Heart right ventricle (tissue), 16 donors: ENCODE data around the gene SEMA3G. TPM values are rescaled to one million over a fixed set of nuclear protein-coding genes. Genes with fewer than 3 reads are reported as not detected.

Experiments
- ATAC-seq, 8 donors: fragments of 200-7000 bp; cut with Tn5 transposase; one replicate each; pipeline ENCODE4 v1.9.1; 2020; ENCODE audit warnings: mild to moderate bottlenecking in 8 of 8, moderate library complexity in 8 of 8, moderate number of reproducible peaks in 1 of 8
- DNase-seq, 2 donors: peaks; one replicate each; pipeline ENCODE4 v3.0.0-alpha.2; 2020
- H3K27ac ChIP-seq, 10 donors: fragments of 200-600 bp; sonication (generic) in 2 of 10; one replicate each; pipeline versions ENCODE4 v1.5.0 to v1.8.0; 2020 to 2022; ENCODE audit warnings: mild to moderate bottlenecking in 3 of 10
- H3K27me3 ChIP-seq, 7 donors: fragments of 200-600 bp; one replicate each; pipeline ENCODE4 v1.8.0; 2021 to 2022; ENCODE audit warnings: mild to moderate bottlenecking in 2 of 7
- H3K36me3 ChIP-seq, 9 donors: fragments of 200-600 bp; sonication (generic) in 1 of 9; one replicate each; pipeline versions ENCODE4 v1.5.0 to v1.8.0; 2020 to 2022; ENCODE audit warnings: mild to moderate bottlenecking in 2 of 9
- H3K4me1 ChIP-seq, 9 donors: fragments of 200-600 bp; sonication (generic) in 1 of 9; one replicate each; pipeline versions ENCODE4 v1.5.0 to v1.8.0; 2020 to 2022; ENCODE audit warnings: mild to moderate bottlenecking in 4 of 9
- H3K4me3 ChIP-seq, 10 donors: fragments of 200-600 bp; sonication (generic) in 2 of 10; one replicate each; pipeline versions ENCODE4 v1.5.0 to v1.8.0; 2020 to 2022; ENCODE audit warnings: mild to moderate bottlenecking in 7 of 10, moderate library complexity in 2 of 10
- H3K9me3 ChIP-seq, 11 donors: fragments of 200-600 bp in 10 of 11; sonication (generic) in 2 of 11; one replicate each; pipeline versions ENCODE4 v1.5.0 to v1.8.0; 2013 to 2022; ENCODE audit warnings: mild to moderate bottlenecking in 2 of 11, control low read depth in 1 of 11, moderate library complexity in 1 of 11
- WGBS, 2 donors: extraction: QIAGEN DNeasy Blood & Tissue Kit; methylation state at CpG; one replicate each; pipeline ENCODE4 v1.1.7; 2013; ENCODE audit warnings: inconsistent platforms in 1 of 2; 5-methylcytosine and 5-hydroxymethylcytosine counted together
- intact Hi-C, 10 donors: fragments of 100-400 bp; cut with DNase I; formaldehyde crosslinking; loops; one replicate each; pipeline versions ENCODE4 v1.11.1 to v1.14.2; 2022
- polyA plus RNA-seq, 2 donors: library from polyadenylated mRNA; stranded (reverse); fragments of 200-250 nt; gene quantifications; one replicate each; pipeline ENCODE4 v1.2.3, GENCODE V29; 2013
- total RNA-seq, 10 donors: library from RNA; stranded (reverse); fragmentation: NEBNext Ultra II Directional in 3 of 10; extraction: Animal tissue kit (Norgen Biotek cat#: 25700) in 3 of 10; gene quantifications; one replicate each; pipeline versions ENCODE4 v1.2.1 to v1.2.4, GENCODE V29; 2021 to 2023
- TF ChIP-seq, protein P1 (sequence below), 9 donors: fragments of 200-600 bp; sonication (generic) in 2 of 9; IDR thresholded peaks; one replicate each; pipeline versions ENCODE4 v1.5.0 to v1.8.0; 2021 to 2022; ENCODE audit warnings: antibody characterized with exemption in 9 of 9, mild to moderate bottlenecking in 5 of 9, moderate library complexity in 1 of 9
- donor health status: Arrhythmogenic right ventricular cardiomyopathy.
- donor health status: ischemic (EF 13 %, LVEDD 7.1; RV severe dilation, severe dysfunction).
- donor health status: healthy with polysubstance abuse.
- donor health status: DM: no; HTN: yes; CAD: no.
- donor health status: DM: no; HTN: no; CAD: no.
- donor health status: ischemic (EF 25% LVEDD 6.9; RV normal size, moderate dysfunction).
- donor health status: ischemic (EF 25% LVEDD 5.7; RV mildly dilated, moderate dysfunction).
- donor health status: healthy.
- donor health status: DM: yes; HTN: yes; CAD: no.
- donor health status: Ischemic cardiomyopathy.
- donor health status: ischemic (EF 35%, LVEDD 5.7; RV mildly dilated, moderate dysfunction).
- donor health status: nonischemic (EF 11% LVEDD 7.7; RV severe dilation, severe dysfunction).
- donor health status: DM: yes; HTN: yes; CAD: no.
- donor health status: PGD.
- donor health status: ischemic (EF 29% LVEDD 5.4; RV normal size, mild dysfunction).
- donor health status: nonischemic (EF 23%, LVEDD 6.1; RV moderate dilation, normal function).

SEMA3G gene
- total and polyA plus RNA-seq, 12 donors = 8.3 to 17.8 (median 15.0) TPM

DNA sequence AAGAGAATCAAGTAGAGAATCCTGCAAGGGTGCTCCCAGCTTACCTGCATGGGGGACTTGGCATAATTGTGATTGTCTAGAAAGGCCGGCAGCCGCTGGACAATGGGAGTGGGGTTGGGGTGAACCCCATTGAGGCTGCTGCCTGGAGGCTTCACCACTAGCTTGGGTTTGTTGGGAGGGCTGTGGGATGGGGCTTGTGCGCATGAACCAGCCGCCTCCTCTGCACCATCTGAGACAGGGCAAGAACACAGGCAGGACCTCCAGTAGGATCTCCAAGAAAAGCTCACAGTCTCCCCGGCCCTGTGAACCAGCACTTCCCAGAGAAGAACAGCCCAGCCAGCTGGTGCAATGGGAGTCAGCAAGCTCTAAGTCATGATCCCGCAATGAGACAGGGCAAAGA lies 39.8 kb downstream of the SEMA3G start:
- intact Hi-C loops = no loop called here

DNA sequence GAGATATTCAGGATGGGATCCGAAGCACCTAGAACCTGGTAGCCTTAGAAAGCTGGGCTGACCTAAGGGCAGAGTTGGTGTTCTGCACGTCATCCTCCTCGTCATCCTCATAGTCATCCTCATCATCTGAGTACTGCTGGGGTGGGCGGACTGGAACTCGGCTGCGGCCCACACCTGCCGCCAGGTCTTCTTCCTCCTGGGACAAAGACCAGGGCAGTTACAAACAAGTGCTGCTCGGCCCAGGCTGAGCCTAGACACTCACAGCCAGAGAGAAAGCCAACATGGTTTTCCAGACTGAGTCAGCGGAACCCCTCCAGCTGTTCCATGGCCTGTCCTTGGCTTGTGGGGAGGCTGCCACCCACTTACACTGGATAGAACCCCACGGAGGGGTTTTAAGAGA lies 40.5 kb downstream of the SEMA3G start:
- H3K4me1 ChIP-seq = peaks cover 0 to 33% (median 20%) of the 10 kb centered on the region in 9 donors
- no peak overlapping the region for H3K4me3 ChIP-seq
- peaks cover 0 to 93% (median 50%) of the 10 kb centered on the region in 9 donors for H3K36me3 ChIP-seq
- DNase-seq (no peak), ATAC-seq (no peak)
- intact Hi-C loops = no loop called here
- no peaks in the 10 kb centered on the region for H3K9me3 ChIP-seq
- H3K27me3 ChIP-seq = no peaks in the 10 kb centered on the region
- TF ChIP-seq, protein P1, sequence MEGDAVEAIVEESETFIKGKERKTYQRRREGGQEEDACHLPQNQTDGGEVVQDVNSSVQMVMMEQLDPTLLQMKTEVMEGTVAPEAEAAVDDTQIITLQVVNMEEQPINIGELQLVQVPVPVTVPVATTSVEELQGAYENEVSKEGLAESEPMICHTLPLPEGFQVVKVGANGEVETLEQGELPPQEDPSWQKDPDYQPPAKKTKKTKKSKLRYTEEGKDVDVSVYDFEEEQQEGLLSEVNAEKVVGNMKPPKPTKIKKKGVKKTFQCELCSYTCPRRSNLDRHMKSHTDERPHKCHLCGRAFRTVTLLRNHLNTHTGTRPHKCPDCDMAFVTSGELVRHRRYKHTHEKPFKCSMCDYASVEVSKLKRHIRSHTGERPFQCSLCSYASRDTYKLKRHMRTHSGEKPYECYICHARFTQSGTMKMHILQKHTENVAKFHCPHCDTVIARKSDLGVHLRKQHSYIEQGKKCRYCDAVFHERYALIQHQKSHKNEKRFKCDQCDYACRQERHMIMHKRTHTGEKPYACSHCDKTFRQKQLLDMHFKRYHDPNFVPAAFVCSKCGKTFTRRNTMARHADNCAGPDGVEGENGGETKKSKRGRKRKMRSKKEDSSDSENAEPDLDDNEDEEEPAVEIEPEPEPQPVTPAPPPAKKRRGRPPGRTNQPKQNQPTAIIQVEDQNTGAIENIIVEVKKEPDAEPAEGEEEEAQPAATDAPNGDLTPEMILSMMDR (IDR thresholded peaks at IDR 0.05) = no peak
- no peak overlapping the region for H3K27ac ChIP-seq
- 95% methylated on average over 10 of the region's 10 CpGs for WGBS, 2 donors

More for the DNA sequence above, 39.8 kb downstream of the SEMA3G start:
- TF ChIP-seq, protein P1 (IDR thresholded peaks at IDR 0.05) = no peak
- Histone ChIP-seq H3K27me3 (no peaks in the 10 kb centered on the region), H3K36me3 (peaks cover 0 to 87% (median 50%) of the 10 kb centered on the region in 9 donors), H3K9me3 (no peaks in the 10 kb centered on the region), H3K4me1 (peaks cover 0 to 26% (median 20%) of the 10 kb centered on the region in 9 donors), H3K27ac (no peak overlapping the region), H3K4me3 (no peak overlapping the region)
- ATAC-seq (no peak), DNase-seq (no peak)
- 93 to 96% methylated on average over 6 of the region's 6 CpGs for WGBS, 2 donors

DNA sequence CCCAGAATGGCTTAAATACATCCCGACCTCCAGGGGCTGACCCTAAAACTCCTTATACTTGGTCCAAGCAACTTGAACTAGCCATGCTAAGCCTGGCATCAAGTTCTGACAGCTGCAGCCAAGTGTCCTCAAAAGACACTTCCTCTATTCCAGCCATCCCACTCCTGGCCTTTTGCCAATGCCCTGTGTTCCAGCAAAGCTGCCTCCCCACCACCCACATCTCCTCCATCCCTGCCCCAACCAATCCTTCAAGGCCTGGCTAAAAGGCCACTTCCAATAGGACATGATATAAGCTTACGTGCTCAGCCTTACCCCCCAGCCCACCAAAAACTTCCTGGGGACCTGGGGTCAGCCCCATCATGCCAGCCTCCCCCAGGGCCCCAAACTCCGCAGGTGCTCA lies 40.9 kb downstream of the SEMA3G start:
- TF ChIP-seq, protein P1 (IDR thresholded peaks at IDR 0.05) = no peak
- H3K9me3 ChIP-seq = no peaks in the 10 kb centered on the region
- H3K36me3 ChIP-seq = peaks cover 0 to 97% (median 50%) of the 10 kb centered on the region in 9 donors
- 84 to 92% methylated on average over 3 of the region's 3 CpGs for WGBS, 2 donors
- no peaks in the 10 kb centered on the region for H3K27me3 ChIP-seq
- ATAC-seq = no peak
- H3K27ac ChIP-seq = no peak overlapping the region
- DNase-seq = no peak
- intact Hi-C loops = no loop called here
- H3K4me3 ChIP-seq = no peak overlapping the region
- peaks cover 0 to 32% (median 16%) of the 10 kb centered on the region in 9 donors for H3K4me1 ChIP-seq

DNA sequence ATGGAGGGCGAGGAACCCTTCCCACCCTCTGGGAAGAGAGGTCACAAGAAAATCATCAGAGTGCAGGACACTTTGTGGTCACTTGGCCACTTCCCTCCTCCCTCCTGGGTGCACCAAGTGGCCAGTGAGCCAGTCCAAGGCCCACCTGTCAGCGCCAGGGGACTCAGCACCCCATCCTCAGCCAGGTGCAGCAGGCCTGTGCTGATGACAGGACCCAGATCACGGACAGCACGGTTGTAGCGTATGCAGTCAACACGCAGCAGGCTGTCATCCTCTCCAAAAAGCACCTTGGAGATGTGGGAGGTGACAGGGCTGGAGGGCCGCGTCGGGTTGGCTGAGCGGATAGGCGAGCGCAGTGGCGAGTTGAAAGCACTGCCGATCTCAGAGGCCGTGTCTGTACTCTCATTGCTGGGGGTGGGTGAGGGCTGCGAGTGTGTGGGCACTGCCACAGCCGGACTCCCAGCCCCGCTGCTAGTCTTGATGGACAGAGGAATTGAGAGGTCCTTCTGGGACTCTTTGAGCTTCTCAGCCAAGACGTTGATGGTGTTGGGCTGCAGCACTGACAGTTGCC lies 41.5 kb downstream of the SEMA3G start:
- intact Hi-C loops = no loop called here
- Histone ChIP-seq H3K27ac (no peak overlapping the region), H3K4me1 (peaks cover 0 to 26% (median 10%) of the 10 kb centered on the region in 9 donors), H3K36me3 (peaks cover 0 to 97% (median 50%) of the 10 kb centered on the region in 9 donors), H3K9me3 (no peaks in the 10 kb centered on the region), H3K27me3 (no peaks in the 10 kb centered on the region), H3K4me3 (no peak overlapping the region)
- ATAC-seq = no peak
- no peak for DNase-seq
- WGBS, 2 donors = 95 to 96% methylated on average over 19 of the region's 19 CpGs
- TF ChIP-seq, protein P1 (IDR thresholded peaks at IDR 0.05) = no peak
